IMR-90 (cell line): Measurements from ENCODE around the gene SNRNP40. TPM values are rescaled to one million over a fixed set of nuclear protein-coding genes. Genes with fewer than 3 reads are reported as not detected.

Source experiments
- ATAC-seq: fragments of 200-7000 bp; cut with Tn5 transposase; 2 replicates; pipeline ENCODE4 v1.9.1; 2020; ENCODE audit warnings: low read depth, mild to moderate bottlenecking, moderate library complexity
- BruUV-seq: library from RNA; stranded (reverse); fragments of 400-500 nt; replicated peaks from 2 replicates; lab custom pipeline; 2021; lab: Mats Ljungman, UMichigan
- CTCF ChIA-PET: fragments of 300-600 bp; formaldehyde crosslinking; extraction: SDS; loops from one replicate; lab custom pipeline; 2021; ENCODE audit warnings: antibody characterized with exemption; lab: Yijun Ruan, JAX
- POLR2A ChIA-PET: fragments of 300-600 bp; sonication (Branson Sonifier 250); formaldehyde crosslinking; loops from one replicate; lab custom pipeline; 2022; ENCODE audit warnings: antibody characterized with exemption; ENCODE audit not compliant: unreplicated experiment; lab: Charles Lee
- DNase-seq: peaks from one replicate; pipeline ENCODE4 v3.0.0; 2013
- H2AFZ ChIP-seq: replicated peaks from 2 replicates; pipeline ENCODE3; 2013; ENCODE audit warnings: low read length, mild to moderate bottlenecking; ENCODE audit not compliant: poor library complexity
- H2AK5ac ChIP-seq: 2 replicates; pipeline ENCODE4 v1.6.1; 2013; ENCODE audit warnings: low read depth, low read length, inconsistent platforms
- H2AK9ac ChIP-seq: replicated peaks from 2 replicates; pipeline ENCODE3; 2013; ENCODE audit warnings: mild to moderate bottlenecking, low read depth, low read length, moderate library complexity; ENCODE audit not compliant: poor library complexity
- H2BK120ac ChIP-seq: 2 replicates; pipeline ENCODE4 v1.6.1; 2013; ENCODE audit warnings: low read depth, low read length, inconsistent platforms
- H2BK15ac ChIP-seq: 3 replicates; pipeline ENCODE4 v1.6.1; 2013; ENCODE audit warnings: low read depth, low read length, inconsistent platforms
- H2BK20ac ChIP-seq: 2 replicates; pipeline ENCODE4 v1.6.1; 2013; ENCODE audit warnings: low read depth, mild to moderate bottlenecking, inconsistent platforms, low read length, moderate library complexity
- H2BK5ac ChIP-seq: 2 replicates; pipeline ENCODE4 v1.6.1; 2013; ENCODE audit warnings: mild to moderate bottlenecking, low read depth, low read length, inconsistent platforms; ENCODE audit not compliant: poor library complexity, severe bottlenecking
- H3K14ac ChIP-seq: replicated peaks from 2 replicates; pipeline ENCODE4 v1.6.1; 2013; ENCODE audit warnings: low read depth, low read length, inconsistent platforms
- H3K18ac ChIP-seq: 2 replicates; pipeline ENCODE4 v1.6.1; 2013; ENCODE audit warnings: low read depth, low read length, control low read depth
- H3K23ac ChIP-seq: 2 replicates; pipeline ENCODE4 v1.6.1; 2013; ENCODE audit warnings: low read depth, low read length, inconsistent platforms
- H3K27ac ChIP-seq: 2 replicates; pipeline ENCODE4 v1.5.1; 2013; ENCODE audit warnings: mild to moderate bottlenecking, control low read depth, low read length; ENCODE audit not compliant: insufficient read depth
- H3K27me3 ChIP-seq: 2 replicates; pipeline ENCODE4 v1.6.1; 2013; ENCODE audit warnings: low read length; ENCODE audit not compliant: control insufficient read depth, insufficient read depth
- H3K36me3 ChIP-seq: 2 replicates; pipeline ENCODE4 v1.6.1; 2013; ENCODE audit warnings: low read length, mixed read lengths; ENCODE audit not compliant: control insufficient read depth, insufficient read depth
- H3K4ac ChIP-seq: 2 replicates; pipeline ENCODE4 v1.6.1; 2013; ENCODE audit warnings: low read depth, low read length, inconsistent platforms
- H3K4me1 ChIP-seq: 2 replicates; pipeline ENCODE4 v1.6.1; 2013; ENCODE audit warnings: low read length, mixed read lengths; ENCODE audit not compliant: control insufficient read depth, insufficient read depth
- H3K4me2 ChIP-seq: 2 replicates; pipeline ENCODE4 v1.6.1; 2013; ENCODE audit warnings: low read depth, mild to moderate bottlenecking, control low read depth, low read length, moderate library complexity
- H3K4me3 ChIP-seq: 2 replicates; pipeline ENCODE4 v1.5.1; 2013; ENCODE audit warnings: low read depth, mild to moderate bottlenecking, control low read depth, low read length, moderate library complexity; ENCODE audit not compliant: insufficient read depth
- H3K56ac ChIP-seq: 2 replicates; pipeline ENCODE4 v1.6.1; 2013; ENCODE audit warnings: low read length, inconsistent platforms; ENCODE audit not compliant: insufficient read depth; ENCODE audit errors: extremely low read depth
- H3K79me1 ChIP-seq, 2 experiments: 2 replicates each; pipeline ENCODE4 v1.6.1; 2013; ENCODE audit warnings: low read length in 2 of 2, inconsistent platforms in 1 of 2, low read depth in 1 of 2
- H3K9ac ChIP-seq: 2 replicates; pipeline ENCODE4 v1.6.1; 2013; ENCODE audit warnings: low read depth, low read length, control low read depth
- H3K9me1 ChIP-seq: 2 replicates; pipeline ENCODE4 v1.6.1; 2013; ENCODE audit warnings: low read length, inconsistent platforms; ENCODE audit not compliant: insufficient read depth
- H3K9me3 ChIP-seq: 2 replicates; pipeline ENCODE4 v1.6.1; 2013; ENCODE audit warnings: low read length; ENCODE audit not compliant: control insufficient read depth, insufficient read depth
- H4K20me1 ChIP-seq: 2 replicates; pipeline ENCODE4 v1.6.1; 2013; ENCODE audit warnings: low read length, inconsistent platforms; ENCODE audit not compliant: insufficient read depth
- H4K5ac ChIP-seq: 2 replicates; pipeline ENCODE4 v1.6.1; 2013; ENCODE audit warnings: mild to moderate bottlenecking, low read depth, low read length, control low read depth
- H4K8ac ChIP-seq, 2 experiments: 2 replicates each; pipeline ENCODE4 v1.6.1; 2013; ENCODE audit warnings: low read depth in 2 of 2, low read length in 2 of 2, control low read depth in 1 of 2, inconsistent platforms in 1 of 2
- H4K91ac ChIP-seq: 2 replicates; pipeline ENCODE4 v1.6.1; 2013; ENCODE audit warnings: low read depth, low read length, inconsistent platforms; ENCODE audit not compliant: insufficient read depth
- BHLHE40 ChIP-seq: fragments of 150-350 bp; IDR thresholded peaks from 2 replicates; pipeline ENCODE4 v1.6.1; 2016; ENCODE audit warnings: mild to moderate bottlenecking, low read depth, low read length
- CEBPB ChIP-seq: IDR thresholded peaks from 2 replicates; pipeline ENCODE4 v1.6.1; 2012; ENCODE audit warnings: low read depth, low read length, improper control_type of control experiment
- CHD1 ChIP-seq: IDR thresholded peaks from 2 replicates; pipeline ENCODE4 v1.6.1; 2012; ENCODE audit warnings: low read depth, low read length, improper control_type of control experiment
- FOS ChIP-seq: fragments of 150-350 bp; IDR thresholded peaks from 2 replicates; pipeline ENCODE4 v1.6.1; 2016; ENCODE audit warnings: low read depth, low read length
- MAFK ChIP-seq: IDR thresholded peaks from 2 replicates; pipeline ENCODE4 v1.6.1; 2012; ENCODE audit warnings: low read depth, low read length, improper control_type of control experiment
- MAZ ChIP-seq: IDR thresholded peaks from 2 replicates; pipeline ENCODE4 v1.6.1; 2012; ENCODE audit warnings: low read depth, mild to moderate bottlenecking, low read length, improper control_type of control experiment, moderate library complexity, borderline replicate concordance
- MXI1 ChIP-seq: IDR thresholded peaks from 2 replicates; pipeline ENCODE4 v1.6.1; 2012; ENCODE audit warnings: low read depth, mild to moderate bottlenecking, low read length, moderate library complexity, borderline replicate concordance
- NFE2L2 ChIP-seq: fragments of 150-350 bp; IDR thresholded peaks from 2 replicates; pipeline ENCODE4 v1.6.1; 2016; ENCODE audit warnings: low read depth, mild to moderate bottlenecking, low read length
- POLR2A ChIP-seq: IDR thresholded peaks from 2 replicates; pipeline ENCODE4 v1.6.1; 2012; ENCODE audit warnings: mild to moderate bottlenecking, low read depth, low read length
- RAD21 ChIP-seq: IDR thresholded peaks from 2 replicates; pipeline ENCODE4 v1.6.1; 2012; ENCODE audit warnings: low read length, improper control_type of control experiment
- RCOR1 ChIP-seq: IDR thresholded peaks from 2 replicates; pipeline ENCODE4 v1.6.1; 2012; ENCODE audit warnings: mild to moderate bottlenecking, low read length, improper control_type of control experiment; ENCODE audit not compliant: insufficient replicate concordance
- RFX5 ChIP-seq: IDR thresholded peaks from 2 replicates; pipeline ENCODE4 v1.8.0; 2012; ENCODE audit warnings: low read depth, mild to moderate bottlenecking, low read length, moderate library complexity
- SMC3 ChIP-seq: fragments of 150-350 bp; IDR thresholded peaks from 2 replicates; pipeline ENCODE4 v1.6.1; 2016; ENCODE audit warnings: low read depth, mild to moderate bottlenecking, antibody characterized with exemption, low read length, moderate library complexity
- WGBS, 2 experiments: methylation state at CpG; one replicate each; pipeline versions ENCODE4 v1.1.5 to v1.1.7; 2013; ENCODE audit warnings: missing lambda C conversion rate in 2 of 2; ENCODE audit not compliant: insufficient read length in 1 of 2; ENCODE audit errors: extremely low coverage in 2 of 2; 5-methylcytosine and 5-hydroxymethylcytosine counted together
- dilution Hi-C: fragments of 300-500 bp; cut with HindIII; formaldehyde crosslinking; loops from one replicate; pipeline ENCODE4 v1.14.3; 2018; ENCODE audit warnings: low sequenced_read_pairs; ENCODE audit not compliant: unreplicated experiment
- in situ Hi-C: fragments of 300-500 bp; cut with MboI; formaldehyde crosslinking; loops from 3 replicates; pipeline ENCODE4 v1.14.3; 2019; ENCODE audit warnings: low sequenced_read_pairs, inconsistent platforms, mixed read lengths
- intact Hi-C: fragments of 100-400 bp; cut with micrococcal nuclease; formaldehyde crosslinking; loops from 2 replicates; pipeline ENCODE4 v1.10.0; 2022
- polyA plus RNA-seq, 3 experiments: library from polyadenylated mRNA; depleted of rRNA; stranded (reverse); fragments of >200 nt; gene quantifications; 2 replicates each; pipeline ENCODE4 v1.2.3, GENCODE V29; 2012; ENCODE audit warnings: low replicate concordance in 1 of 3
- total RNA-seq: library from RNA; depleted of rRNA; stranded (reverse); fragments of >200 nt; gene quantifications from 2 replicates; pipeline ENCODE4 v1.2.3, GENCODE V29; 2012
- TF ChIP-seq, protein P1 (sequence below): fragments of 150-350 bp; IDR thresholded peaks from 2 replicates; pipeline ENCODE4 v1.6.1; 2016; ENCODE audit warnings: low read depth, mild to moderate bottlenecking, low read length, moderate library complexity, borderline replicate concordance
- TF ChIP-seq, protein P2 (sequence below): conservative IDR thresholded peaks from 2 replicates; pipeline ENCODE4 v1.5.1; 2012; ENCODE audit warnings: mild to moderate bottlenecking, low read depth, low read length, improper control_type of control experiment
- TF ChIP-seq, protein P3 (sequence below): fragments of 150-350 bp; IDR thresholded peaks from 2 replicates; pipeline ENCODE4 v1.6.1; 2017; ENCODE audit warnings: mild to moderate bottlenecking, antibody characterized with exemption, low read length, low read depth

SNRNP40 gene
- total and polyA plus RNA-seq, 2 of the 4 experiments (the other 2 are of a cell fraction) = 52.3 to 178 TPM

DNA sequence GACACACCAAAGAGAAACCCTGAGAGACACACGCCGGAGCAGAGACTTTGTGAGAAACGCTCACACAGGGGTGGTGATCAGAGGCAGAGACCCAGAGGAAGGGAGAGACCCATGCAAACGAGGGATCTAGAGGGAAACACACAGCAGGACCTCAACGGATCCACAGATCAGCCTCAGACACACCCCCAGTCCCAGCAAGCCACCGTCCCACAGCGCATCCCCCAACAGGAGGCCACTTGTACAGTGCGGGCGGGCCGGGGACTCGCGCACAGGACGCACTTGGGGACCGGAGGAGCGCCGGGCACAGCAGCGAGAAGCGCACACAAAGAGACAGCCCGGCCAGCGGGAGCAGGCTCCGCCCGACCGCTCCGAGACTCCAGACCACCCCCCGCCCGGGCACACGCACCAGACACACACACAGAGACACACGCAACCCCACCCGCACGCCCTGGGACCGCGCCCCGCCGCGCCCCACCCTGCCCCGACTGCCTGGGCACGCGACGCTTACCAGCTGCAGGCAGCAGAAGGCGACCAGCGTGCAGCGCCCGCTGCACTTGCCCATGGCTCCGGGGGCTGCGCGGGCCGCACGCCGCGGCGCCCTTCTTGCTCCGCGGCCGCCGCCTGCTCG is 57.5 kb downstream of the SNRNP40 start:
- BruUV-seq = no TSS peak
- ATAC-seq = peak; percentile 71
- intact Hi-C loops = no loop called here

More for the DNA sequence above, 57.5 kb downstream of the SNRNP40 start:
- Histone ChIP-seq H3K4me2 (peak overlapping the region; percentile 83; the same call in 1 of the 2 replicates), H3K56ac (no peak overlapping the region), H3K9ac (no peak overlapping the region), H3K36me3 (no peaks in the 10 kb centered on the region), H3K27ac (no peak overlapping the region), H2BK15ac (no peak overlapping the region), H2BK5ac (no peak overlapping the region), H3K4me3 (peak overlapping the region; percentile 4; the same call in 1 of the 2 replicates), H3K27me3 (peaks cover 62% of the 10 kb centered on the region), H4K8ac (no peak overlapping the region), H4K20me1 (no peaks in the 10 kb centered on the region), H4K5ac (no peak overlapping the region), H2AFZ (peak overlapping the region; percentile 0), H2AK9ac (no peak overlapping the region), H4K91ac (no peak overlapping the region), H2BK20ac (no peak overlapping the region), H3K18ac (no peak overlapping the region), H3K4me1 (no peaks in the 10 kb centered on the region), H3K9me3 (no peaks in the 10 kb centered on the region), H3K4ac (no peak overlapping the region), H3K14ac (no peak overlapping the region), H3K23ac (no peak overlapping the region; the same call in 1 of the 2 replicates), H2BK120ac (no peak overlapping the region), H3K9me1 (no peaks in the 10 kb centered on the region), H3K79me1 (no peaks in the 10 kb centered on the region), H2AK5ac (no peak overlapping the region)
- POLR2A ChIA-PET = no interaction called here
- TF ChIP-seq MAFK = no peak
- TF ChIP-seq, protein P1, sequence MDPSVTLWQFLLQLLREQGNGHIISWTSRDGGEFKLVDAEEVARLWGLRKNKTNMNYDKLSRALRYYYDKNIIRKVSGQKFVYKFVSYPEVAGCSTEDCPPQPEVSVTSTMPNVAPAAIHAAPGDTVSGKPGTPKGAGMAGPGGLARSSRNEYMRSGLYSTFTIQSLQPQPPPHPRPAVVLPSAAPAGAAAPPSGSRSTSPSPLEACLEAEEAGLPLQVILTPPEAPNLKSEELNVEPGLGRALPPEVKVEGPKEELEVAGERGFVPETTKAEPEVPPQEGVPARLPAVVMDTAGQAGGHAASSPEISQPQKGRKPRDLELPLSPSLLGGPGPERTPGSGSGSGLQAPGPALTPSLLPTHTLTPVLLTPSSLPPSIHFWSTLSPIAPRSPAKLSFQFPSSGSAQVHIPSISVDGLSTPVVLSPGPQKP = no peak
- no peak for TF ChIP-seq BHLHE40
- TF ChIP-seq SMC3 = no peak
- TF ChIP-seq RFX5 = no peak
- no peak for TF ChIP-seq FOS
- no peak for TF ChIP-seq CHD1
- no peak for TF ChIP-seq CEBPB
- no peak for TF ChIP-seq NFE2L2
- TF ChIP-seq RAD21 = no peak
- TF ChIP-seq, protein P2, sequence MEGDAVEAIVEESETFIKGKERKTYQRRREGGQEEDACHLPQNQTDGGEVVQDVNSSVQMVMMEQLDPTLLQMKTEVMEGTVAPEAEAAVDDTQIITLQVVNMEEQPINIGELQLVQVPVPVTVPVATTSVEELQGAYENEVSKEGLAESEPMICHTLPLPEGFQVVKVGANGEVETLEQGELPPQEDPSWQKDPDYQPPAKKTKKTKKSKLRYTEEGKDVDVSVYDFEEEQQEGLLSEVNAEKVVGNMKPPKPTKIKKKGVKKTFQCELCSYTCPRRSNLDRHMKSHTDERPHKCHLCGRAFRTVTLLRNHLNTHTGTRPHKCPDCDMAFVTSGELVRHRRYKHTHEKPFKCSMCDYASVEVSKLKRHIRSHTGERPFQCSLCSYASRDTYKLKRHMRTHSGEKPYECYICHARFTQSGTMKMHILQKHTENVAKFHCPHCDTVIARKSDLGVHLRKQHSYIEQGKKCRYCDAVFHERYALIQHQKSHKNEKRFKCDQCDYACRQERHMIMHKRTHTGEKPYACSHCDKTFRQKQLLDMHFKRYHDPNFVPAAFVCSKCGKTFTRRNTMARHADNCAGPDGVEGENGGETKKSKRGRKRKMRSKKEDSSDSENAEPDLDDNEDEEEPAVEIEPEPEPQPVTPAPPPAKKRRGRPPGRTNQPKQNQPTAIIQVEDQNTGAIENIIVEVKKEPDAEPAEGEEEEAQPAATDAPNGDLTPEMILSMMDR = no peak
- no peak for TF ChIP-seq POLR2A
- TF ChIP-seq MXI1 = no peak
- no peak for TF ChIP-seq MAZ
- TF ChIP-seq RCOR1 = no peak
- TF ChIP-seq, protein P3, sequence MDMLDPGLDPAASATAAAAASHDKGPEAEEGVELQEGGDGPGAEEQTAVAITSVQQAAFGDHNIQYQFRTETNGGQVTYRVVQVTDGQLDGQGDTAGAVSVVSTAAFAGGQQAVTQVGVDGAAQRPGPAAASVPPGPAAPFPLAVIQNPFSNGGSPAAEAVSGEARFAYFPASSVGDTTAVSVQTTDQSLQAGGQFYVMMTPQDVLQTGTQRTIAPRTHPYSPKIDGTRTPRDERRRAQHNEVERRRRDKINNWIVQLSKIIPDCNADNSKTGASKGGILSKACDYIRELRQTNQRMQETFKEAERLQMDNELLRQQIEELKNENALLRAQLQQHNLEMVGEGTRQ = no peak
- no peak for DNase-seq
- CTCF ChIA-PET = no interaction called here
- 5% methylated on average over 28 of the region's 56 CpGs; no CpG with 5 or more reads in 1 of the 2 experiments for WGBS, 2 experiments
- in situ Hi-C loops = no loop called here
- dilution Hi-C loops = no loop called here
